C4-2B (cell line): Measurements from ENCODE around the gene CCDC182.

Source experiments
- ZFX ChIP-seq: fragments of 450-650 bp; IDR thresholded peaks from 2 replicates; pipeline ENCODE4 v1.6.1; 2017
- TF ChIP-seq, protein P1 (sequence below): fragments of 450-650 bp; conservative IDR thresholded peaks from 2 replicates; pipeline ENCODE4 v1.5.1; 2017; ENCODE audit warnings: mild to moderate bottlenecking

DNA sequence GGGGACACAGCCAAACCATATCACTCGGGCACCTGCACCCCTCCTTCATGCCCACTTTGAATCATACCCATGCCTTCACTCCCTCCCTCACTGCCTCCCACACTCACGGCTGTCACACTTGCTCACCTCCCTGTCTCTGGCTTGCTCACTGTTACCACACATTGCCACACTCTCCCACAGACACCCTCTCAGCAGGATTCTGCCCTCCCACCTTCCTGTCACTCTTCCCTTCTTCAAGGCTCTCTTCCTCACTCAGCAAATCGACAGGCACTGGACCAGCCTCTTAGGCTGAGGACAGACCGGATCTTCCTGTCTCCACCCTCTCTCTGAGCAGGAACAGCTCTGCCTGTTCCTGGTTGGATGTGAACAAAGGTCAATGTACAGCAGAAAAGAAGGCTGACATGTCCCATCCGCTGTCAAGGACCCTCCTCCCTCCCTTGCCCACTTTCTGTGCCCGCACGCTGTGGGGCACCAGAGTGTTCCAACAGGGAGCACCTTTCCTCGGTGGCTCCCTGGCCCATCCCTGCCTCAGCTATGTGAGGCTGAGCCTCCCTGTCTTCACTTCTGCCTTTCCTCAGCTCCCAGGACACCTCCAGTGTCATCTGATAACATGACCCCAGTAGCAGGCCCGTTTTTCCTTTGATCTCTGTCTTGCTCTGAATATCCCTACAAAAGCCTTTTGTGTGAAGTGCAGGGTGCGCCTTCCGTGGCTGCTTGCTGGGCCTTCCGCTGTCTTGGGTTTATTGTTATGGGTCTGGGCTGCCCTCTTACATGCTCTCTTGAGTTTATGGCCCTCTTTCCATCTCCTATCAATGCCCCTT is 47.0 kb downstream of the CCDC182 start:
- TF ChIP-seq, protein P1, sequence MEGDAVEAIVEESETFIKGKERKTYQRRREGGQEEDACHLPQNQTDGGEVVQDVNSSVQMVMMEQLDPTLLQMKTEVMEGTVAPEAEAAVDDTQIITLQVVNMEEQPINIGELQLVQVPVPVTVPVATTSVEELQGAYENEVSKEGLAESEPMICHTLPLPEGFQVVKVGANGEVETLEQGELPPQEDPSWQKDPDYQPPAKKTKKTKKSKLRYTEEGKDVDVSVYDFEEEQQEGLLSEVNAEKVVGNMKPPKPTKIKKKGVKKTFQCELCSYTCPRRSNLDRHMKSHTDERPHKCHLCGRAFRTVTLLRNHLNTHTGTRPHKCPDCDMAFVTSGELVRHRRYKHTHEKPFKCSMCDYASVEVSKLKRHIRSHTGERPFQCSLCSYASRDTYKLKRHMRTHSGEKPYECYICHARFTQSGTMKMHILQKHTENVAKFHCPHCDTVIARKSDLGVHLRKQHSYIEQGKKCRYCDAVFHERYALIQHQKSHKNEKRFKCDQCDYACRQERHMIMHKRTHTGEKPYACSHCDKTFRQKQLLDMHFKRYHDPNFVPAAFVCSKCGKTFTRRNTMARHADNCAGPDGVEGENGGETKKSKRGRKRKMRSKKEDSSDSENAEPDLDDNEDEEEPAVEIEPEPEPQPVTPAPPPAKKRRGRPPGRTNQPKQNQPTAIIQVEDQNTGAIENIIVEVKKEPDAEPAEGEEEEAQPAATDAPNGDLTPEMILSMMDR, result no peak
- no peak for TF ChIP-seq ZFX
